ENCODE measurements around the gene COG1.

- no peak for TF ChIP-seq POLR2A (IDR thresholded peaks at IDR 0.05)
- no peak for TF ChIP-seq CTCF (IDR thresholded peaks at IDR 0.05)
These were observed 7.6 kb downstream of the COG1 start for GRCh38 chr17:73200476-73200875.
